ENCODE data around the gene CBLIF. TPM values are rescaled to one million over a fixed set of nuclear protein-coding genes. Genes with fewer than 3 reads are reported as not detected.

Gene CBLIF
- total RNA-seq (2021; fragmentation: NEBNext Ultra II Directional; extraction: Animal tissue kit (Norgen Biotek cat#: 25700)) = not detected in 2 replicates
- not detected in 2 replicates for polyA plus RNA-seq (2011; rRNA removed)
- polyA plus RNA-seq (2011; cell fraction: cytosol; rRNA removed) = not detected
- not detected for polyA plus RNA-seq (2011; cell fraction: nucleus; rRNA removed)
- polyA plus RNA-seq (2012, experiment 1 of 2) = not detected in 4 replicates
- not detected for polyA plus RNA-seq (2012, experiment 2 of 2)
- polyA plus RNA-seq (2013, experiment 1 of 2) = not detected
- not detected for polyA plus RNA-seq (2013, experiment 2 of 2)
- polyA minus RNA-seq (2011; rRNA and poly(A)+ RNA removed) = not detected in 2 replicates
- not detected for polyA minus RNA-seq (2011; cell fraction: cytosol; rRNA and poly(A)+ RNA removed)
- not detected for polyA minus RNA-seq (2011; cell fraction: nucleus; rRNA and poly(A)+ RNA removed)
- long read RNA-seq, experiment 1 = 0 reads
- long read RNA-seq, experiment 2 = 0 reads

DNA sequence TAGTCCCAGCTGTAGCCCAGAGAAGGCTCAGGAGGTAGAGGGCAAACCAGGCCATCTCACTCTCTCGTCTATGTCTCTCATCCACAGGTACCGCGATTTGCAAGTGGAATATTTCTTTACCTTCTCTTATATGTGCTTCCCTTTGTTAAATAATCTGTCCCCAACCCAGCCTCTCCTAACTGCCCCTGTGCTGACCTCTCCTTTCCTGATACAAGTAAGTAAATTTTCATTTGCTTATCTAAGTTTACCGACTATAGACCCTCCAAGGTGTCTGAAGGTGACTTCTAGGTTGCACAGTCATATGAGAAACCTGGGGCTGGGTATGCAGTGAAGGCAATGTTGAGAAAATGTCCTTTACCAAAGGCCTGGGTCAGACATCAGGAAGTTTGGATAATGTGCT is at the start of gene CBLIF:
Gene CBLIF (minus strand): TSS at position 101 of the 400 bp plus-strand sequence. CDS start 46 bp downstream, at position 55.
- DNase-seq (ENCODE audit: low read depth in 1 of 2, low spot score in 2 of 2) = no peak
- Histone ChIP-seq H3K4ac (replicated peaks; ENCODE audit: insufficient read length, low read depth, low read length) (no peak within 1 kb of the TSS), H2BK12ac (ENCODE audit: low read depth, low read length) (no peak within 1 kb of the TSS), H3K36me3 (ENCODE audit: control insufficient read depth in 2 of 4, insufficient read depth in 4 of 4, low read length in 3 of 4) (no peaks in the 10 kb centered on the region), H2BK20ac (ENCODE audit: low read length) (no peak within 1 kb of the TSS), H2BK120ac (replicated peaks; ENCODE audit: low read depth, low read length) (no peak within 1 kb of the TSS), H4K5ac (ENCODE audit: insufficient read length, low read depth, low read length) (no peak within 1 kb of the TSS), H4K91ac (replicated peaks; ENCODE audit: insufficient read length, low read length) (no peak within 1 kb of the TSS), H3K9me3 (ENCODE audit: insufficient read depth in 2 of 2, low read depth in 1 of 2, low read length in 1 of 2) (0 out of 4 replicates have a peak, but pooled peaks cover 0 to 4% of the 10 kb centered on the region in 2 experiments), H3K79me2 (ENCODE audit: control insufficient read depth in 1 of 2, insufficient read depth in 2 of 2, low read length in 2 of 2) (no peaks in the 10 kb centered on the region), H3K4me3 (ENCODE audit: extremely low read depth in 1 of 4, insufficient read depth in 2 of 4, low read depth in 3 of 4, low read length in 4 of 4) (no peak within 1 kb of the TSS), H3K14ac (ENCODE audit: insufficient read length) (no peak within 1 kb of the TSS), H3K79me1 (ENCODE audit: low read depth, low read length) (no peaks in the 10 kb centered on the region), H3K27me3 (replicated peaks in 1 of 4; ENCODE audit: control insufficient read depth in 3 of 4, extremely low read depth in 1 of 4, insufficient read depth in 3 of 4, low read length in 3 of 4) (no peaks in the 10 kb centered on the region), H2AK5ac (ENCODE audit: low read depth, low read length) (no peak within 1 kb of the TSS), H3K56ac (replicated peaks; ENCODE audit: insufficient read length, low read depth, low read length) (no peak within 1 kb of the TSS), H2BK5ac (ENCODE audit: low read depth, low read length) (peak within 1 kb of the TSS; percentile 60; the same call in 1 of the 2 replicates), H3K23ac (ENCODE audit: insufficient read length) (no peak within 1 kb of the TSS), H2BK15ac (ENCODE audit: low read length) (no peak within 1 kb of the TSS), H3K4me1 (replicated peaks in 1 of 4; ENCODE audit: control insufficient read depth in 3 of 4, insufficient read depth in 4 of 4, low read length in 3 of 4) (peaks cover 0 to 4% (median 2%) of the 10 kb centered on the region in 4 experiments; a peak in 3 of 7 replicates), H3K18ac (ENCODE audit: extremely low read depth, low read length) (no peak within 1 kb of the TSS), H3K4me2 (ENCODE audit: insufficient read depth in 1 of 2, low read depth in 2 of 2, low read length in 2 of 2) (no peak within 1 kb of the TSS), H4K20me1 (replicated peaks in 1 of 2; ENCODE audit: control insufficient read depth in 1 of 2, insufficient read depth in 2 of 2, low read length in 2 of 2) (no peaks in the 10 kb centered on the region), H2AFZ (ENCODE audit: low read length) (0 out of 2 replicates have a peak within 1 kb of the TSS, but pooled peaks have one; percentile 5), H3K23me2 (ENCODE audit: low read depth, low read length) (no peaks in the 10 kb centered on the region), H4K8ac (ENCODE audit: extremely low read depth, insufficient read depth, low read length) (no peak within 1 kb of the TSS; the same call in 1 of the 2 replicates), H3K27ac (ENCODE audit: low read depth, low read length) (no peak within 1 kb of the TSS), H3K9ac (replicated peaks in 1 of 4; ENCODE audit: extremely low read depth in 1 of 4, low read depth in 3 of 4, low read length in 3 of 4) (no peak within 1 kb of the TSS; a peak in 1 of 7 replicates)
- WGBS, 2 experiments (ENCODE audit: extremely low coverage in 1 of 2, insufficient coverage in 1 of 2, insufficient read length in 1 of 2, insufficient replicate concordance in 2 of 2, low coverage in 1 of 2, low lambda C conversion rate in 2 of 2, missing lambda C conversion rate in 1 of 2) = 87% methylated on average over 4 of the region's 4 CpGs; no CpG with 5 or more reads in 1 of the 2 experiments
- TF ChIP-seq TBP (IDR thresholded peaks at IDR 0.05; ENCODE audit: low read depth, low read length) = no peak
- TF ChIP-seq CEBPB (IDR thresholded peaks at IDR 0.05; ENCODE audit: low read depth, low read length) = no peak
- no peak for TF ChIP-seq USF2 (IDR thresholded peaks at IDR 0.05; ENCODE audit: low read length)
- no peak for TF ChIP-seq KDM4A (IDR thresholded peaks at IDR 0.05; ENCODE audit: low read depth, low read length, severe bottlenecking)
- no peak for TF ChIP-seq SAP30 (IDR thresholded peaks at IDR 0.05; ENCODE audit: insufficient read depth, insufficient replicate concordance, low read length)
- no peak for FAIRE-seq
- POLR2A ChIA-PET (ENCODE audit: partially characterized antibody) = no interaction called here
- CTCF ChIA-PET (ENCODE audit: partially characterized antibody) = interaction anchor here (3.6 kb wide), 1 partner anchor 22 kb away, joined by 8 read pairs; no protein-coding TSS in a partner anchor

Data from H1 (cell line).